RPMI8226 (cell line): ENCODE measurements around the gene CD58.

Experiments
- DNase-seq: peaks from one replicate; pipeline ENCODE4 v3.0.0-alpha.2; 2015

Gene CD58

DNA sequence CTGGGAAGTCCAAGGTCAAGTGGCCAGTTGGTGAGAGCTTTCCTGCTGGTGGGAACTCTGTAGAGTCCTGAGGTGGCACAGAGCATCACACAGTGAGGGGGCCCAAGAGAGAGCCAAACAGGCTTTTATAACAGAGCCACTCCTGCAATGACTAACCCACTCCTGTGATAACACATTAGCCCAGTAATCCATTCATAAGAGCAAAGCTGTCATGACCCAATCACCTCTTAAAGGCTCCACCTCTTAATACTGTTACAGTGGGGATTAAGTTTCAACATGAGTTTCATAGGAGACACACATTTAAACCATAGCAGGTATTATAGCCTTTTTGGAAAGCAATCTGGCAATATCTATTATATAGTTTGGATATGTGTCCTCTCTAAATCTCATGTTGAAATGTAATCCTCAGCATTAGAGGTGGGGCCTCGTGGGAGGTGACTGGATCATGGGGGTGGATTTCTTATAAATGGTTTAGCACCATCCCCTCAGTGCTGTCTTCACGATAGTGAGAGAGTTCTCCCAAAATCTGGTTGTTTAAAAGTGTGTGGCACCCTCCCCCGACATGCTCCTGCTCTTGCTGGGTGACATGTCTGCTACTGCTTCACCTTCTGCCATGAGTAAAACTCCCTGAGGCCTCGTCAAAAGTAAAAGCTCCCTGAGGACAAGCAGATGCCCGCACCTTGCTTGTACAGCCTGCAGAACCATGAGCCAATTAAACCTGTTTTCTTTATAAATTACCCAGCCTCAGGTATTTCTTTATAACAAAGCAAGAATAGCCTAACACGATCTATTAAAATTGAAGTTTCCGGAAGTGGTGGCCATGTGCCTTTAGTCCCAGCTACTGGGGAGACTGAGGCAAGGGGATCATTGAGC is 64.5 kb downstream of the CD58 start:
- no peak for DNase-seq

DNA sequence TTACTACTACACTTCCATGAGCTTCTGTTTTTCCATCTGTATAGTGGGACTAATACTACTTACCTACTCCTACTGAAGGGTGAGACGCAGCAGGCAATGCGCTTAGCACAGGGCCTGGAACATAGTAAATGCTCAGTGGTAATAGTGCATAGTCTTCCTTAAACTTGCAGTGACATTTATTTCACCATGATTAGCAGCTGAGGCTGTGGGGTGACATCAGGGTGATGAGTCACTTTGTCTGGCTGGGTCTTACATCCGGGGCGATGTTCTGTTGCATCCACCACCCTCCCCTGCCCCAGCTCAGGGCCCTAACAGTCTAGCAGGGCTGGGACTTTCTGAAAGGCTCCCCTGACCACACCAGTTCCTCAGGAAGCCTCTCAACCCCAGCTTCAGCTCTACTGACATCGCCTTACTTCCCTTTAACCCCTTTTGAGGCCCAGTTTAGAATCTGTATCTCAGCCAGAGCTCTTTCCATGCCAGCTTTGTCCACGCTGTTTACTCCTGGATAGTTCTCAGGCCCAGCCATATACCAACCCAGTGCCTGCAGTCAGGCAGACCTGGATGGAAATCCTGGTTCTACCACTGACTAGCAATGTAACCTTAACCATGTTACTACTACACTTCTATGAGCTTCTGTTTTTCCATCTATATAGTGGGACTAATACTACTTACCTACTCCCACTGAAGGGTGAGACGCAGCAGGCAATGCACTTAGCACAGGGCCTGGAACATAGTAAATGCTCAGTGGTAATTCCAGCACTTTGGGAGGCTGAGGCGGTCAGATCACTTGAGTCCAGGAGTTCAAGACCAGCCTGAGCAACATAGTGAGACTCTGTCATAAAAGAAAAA is 66.3 kb downstream of the CD58 start:
- no peak for DNase-seq

DNA sequence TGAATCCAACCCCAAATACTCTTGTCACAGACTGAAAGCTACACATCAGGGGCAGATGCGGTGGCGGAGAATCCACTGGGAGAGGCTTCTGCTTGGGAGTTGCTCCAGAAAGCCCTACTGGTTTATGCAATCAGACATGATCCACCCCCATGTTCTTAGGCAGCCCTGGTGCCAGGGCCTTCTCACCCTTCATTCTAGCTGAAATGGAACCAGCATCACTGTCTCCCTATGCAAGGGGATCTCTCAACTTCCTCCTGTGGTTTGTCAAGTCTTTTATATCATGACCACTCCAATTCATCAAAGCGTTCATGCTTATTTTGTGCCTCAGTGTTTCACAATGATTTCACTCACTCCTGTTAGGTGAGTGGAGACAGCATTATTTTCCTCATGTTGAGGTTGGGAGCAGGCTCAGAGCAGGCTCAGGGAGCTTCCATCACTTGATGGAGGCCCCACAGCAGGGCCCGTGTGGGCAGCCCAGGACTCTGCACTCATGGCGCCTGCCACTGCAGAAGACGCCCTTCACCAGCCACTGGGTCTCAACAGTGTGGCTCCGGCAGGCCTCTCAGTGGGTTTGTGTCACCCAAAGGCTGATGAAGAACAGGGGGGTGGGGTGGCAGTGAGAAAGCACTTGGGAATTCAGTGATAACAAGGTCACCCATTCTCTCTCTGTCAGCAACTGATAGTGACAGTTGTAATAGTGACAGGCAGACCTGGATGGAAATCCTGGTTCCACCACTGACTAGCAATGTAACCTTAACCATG is 67.1 kb downstream of the CD58 start:
- DNase-seq, result no peak

DNA sequence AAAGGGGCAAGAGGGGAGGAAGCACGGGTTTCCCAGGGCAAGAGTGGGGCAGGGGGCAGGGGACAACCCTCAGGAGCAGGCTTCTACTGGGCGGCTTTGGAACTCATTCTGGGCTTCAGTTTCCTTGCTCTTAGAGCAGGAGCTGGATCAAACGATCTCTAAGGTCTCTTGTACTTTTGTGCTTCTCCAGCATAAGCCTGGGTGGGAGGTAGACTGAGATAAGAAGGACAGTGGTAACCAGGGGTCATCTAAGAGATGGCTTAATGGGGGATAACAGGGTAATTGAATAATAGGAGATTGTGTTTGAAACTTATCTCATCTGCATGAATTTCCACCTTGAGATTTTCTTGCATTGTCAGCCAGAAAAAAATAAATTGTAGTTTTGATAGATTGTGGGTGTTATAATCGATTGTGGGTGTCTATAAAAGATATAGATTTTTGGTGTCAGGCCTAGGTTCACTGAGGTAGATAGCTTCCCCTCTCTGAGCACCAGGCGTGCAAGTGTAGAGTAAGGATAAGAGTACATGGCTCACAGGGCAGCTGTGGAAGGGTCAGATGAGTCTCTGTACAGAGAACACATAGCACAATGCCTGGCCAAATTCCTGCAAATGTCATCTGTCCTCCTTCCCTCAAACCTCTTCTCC is 68.0 kb downstream of the CD58 start:
- DNase-seq, result no peak

DNA sequence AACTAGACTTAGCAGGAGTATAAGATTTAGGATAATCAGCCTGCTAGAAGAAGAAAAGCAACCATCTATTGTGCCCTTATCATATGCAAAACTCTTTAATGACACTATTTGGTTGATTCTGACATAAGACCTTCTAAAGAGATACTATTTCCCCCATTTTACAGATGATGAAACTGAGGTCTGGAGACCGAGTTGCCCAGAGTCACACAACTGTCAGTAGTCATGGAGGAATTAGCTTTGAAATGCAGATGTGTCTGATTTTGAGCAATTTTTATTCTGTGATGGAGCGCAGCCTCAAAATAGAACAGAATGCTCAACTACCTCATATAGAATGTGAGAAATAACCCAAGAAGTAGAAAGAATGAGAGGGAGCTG is 69.0 kb downstream of the CD58 start:
- DNase-seq, result no peak

DNA sequence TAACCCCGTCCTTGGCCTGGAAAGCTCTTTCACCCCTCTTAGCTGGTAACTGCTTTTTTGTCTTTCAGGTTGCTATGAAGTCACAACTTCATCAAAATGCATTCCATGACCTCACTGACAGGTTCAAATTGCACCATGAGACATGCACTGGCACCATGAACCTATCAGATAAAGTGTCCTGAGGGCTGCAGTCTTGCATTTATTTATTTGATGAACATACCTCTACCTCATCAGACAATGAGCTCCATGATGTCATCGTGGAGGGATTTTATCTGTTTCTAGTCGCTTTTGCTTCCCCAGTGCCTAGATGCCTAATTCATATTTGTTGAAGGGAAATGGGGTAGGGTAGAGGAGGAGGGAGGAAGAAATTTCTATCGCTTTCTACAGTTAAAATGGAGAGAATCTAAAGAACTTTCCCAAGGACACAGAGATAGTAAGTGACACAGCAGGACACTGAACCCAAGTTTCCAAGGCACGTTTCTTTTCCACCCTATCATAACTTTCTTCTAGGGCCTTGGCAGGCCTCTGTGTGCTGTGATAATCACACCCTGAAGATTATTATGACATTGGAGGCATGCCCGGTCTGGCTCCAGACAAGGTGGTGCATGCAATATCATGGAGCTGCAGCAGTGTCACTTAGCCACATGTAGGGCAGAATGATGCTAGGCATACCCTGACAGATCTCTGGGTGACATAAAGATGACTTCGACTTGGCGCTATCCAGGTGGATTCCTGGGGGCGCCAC is 69.5 kb downstream of the CD58 start:
- DNase-seq, result no peak

DNA sequence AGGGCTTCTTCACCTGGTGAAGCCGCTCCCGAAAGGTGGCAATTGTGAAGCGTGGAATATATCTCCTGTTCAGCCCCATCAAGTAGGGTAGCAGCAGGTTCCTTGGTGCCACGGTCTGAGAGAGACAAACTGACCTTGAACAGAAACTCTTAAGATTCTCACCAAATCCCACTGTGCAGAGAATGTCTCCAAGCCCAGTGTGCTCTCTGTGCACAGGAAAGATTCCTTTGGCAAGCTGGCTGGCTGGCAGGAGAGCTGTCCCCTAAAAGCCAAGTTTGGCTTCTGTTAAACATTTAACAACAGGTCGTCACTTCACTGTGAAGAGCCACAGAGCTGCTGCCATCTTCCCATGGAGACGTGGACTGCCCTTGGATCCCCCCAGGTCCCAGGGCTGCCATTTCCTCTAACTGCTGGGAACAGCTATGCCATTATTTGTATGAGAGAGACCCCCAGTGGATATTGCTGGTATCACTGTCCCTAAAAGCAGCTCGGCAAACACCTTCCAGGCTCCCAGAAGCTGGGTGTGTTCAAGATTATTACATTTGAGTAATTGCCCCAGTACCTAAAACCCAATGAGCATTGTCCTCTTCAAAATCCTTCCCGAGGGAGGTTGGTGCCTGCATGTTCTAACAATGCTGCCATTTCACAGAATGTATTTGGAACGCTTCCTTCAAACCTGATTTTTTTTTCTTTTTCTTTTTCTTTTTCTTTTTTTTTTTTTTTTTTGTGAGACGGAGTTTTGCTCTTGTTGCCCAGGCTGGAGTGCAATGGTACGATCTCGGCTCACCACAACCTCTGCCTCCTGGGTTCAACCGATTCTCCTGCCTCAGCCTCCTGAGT is 71.8 kb downstream of the CD58 start:
- peak; percentile 36 for DNase-seq

DNA sequence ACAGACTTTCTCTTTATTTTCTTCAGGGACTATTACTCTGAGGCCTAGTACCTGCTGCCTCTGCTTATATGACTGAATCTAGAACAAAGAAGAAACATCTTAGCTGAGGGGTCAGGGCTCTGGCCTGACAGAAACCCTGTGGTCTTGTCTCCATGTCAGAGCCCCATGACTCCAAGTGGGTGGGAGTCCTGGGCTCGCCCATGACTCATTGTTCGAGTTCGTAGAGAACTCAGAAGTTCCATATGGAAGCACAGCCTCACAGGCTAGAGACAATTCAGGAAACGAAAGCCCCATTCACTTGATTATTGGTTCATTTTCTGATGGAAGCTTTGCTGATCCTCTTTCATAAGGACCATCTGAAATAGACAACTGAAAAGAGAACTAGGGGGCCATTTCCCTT is 73.2 kb downstream of the CD58 start:
- no peak for DNase-seq

DNA sequence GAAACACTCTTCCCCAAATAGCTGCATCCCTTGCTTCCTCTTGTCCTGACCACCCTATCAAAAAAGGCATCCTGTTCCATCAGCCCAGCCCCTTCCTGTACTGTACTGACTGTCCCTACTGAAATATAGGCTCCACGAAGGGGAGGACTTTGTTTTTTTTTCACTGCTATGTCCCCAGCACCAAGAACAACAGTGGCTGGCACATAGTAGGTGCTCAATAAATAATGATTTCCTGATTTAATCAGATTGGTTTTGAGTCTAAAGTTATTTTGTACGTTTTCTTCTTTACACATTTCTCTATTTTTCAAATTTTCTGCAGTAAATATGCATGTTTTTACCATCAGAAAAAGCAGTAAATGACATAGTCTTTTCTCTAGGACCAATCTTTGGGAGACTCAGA is 73.9 kb downstream of the CD58 start:
- DNase-seq, result no peak

DNA sequence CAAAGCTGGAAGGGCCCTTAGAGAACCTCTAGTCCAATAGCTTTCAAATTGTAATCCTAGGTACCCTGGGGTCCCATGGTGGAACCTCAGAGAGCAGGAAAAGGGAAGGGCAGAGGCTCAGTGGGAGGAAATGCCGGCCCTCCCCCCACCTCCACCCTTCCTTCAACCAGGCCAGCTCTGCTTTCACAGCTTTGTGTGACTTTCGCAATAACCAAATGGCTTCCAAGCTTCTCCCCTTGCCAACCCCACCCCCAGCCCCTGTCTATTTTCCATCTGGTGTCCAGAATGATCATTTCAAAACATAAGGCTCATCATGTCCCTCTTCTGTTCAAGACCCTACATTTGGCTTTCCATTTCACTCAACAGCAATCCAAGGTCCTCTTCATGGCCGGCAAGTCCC is 74.4 kb downstream of the CD58 start:
- DNase-seq, result no peak

DNA sequence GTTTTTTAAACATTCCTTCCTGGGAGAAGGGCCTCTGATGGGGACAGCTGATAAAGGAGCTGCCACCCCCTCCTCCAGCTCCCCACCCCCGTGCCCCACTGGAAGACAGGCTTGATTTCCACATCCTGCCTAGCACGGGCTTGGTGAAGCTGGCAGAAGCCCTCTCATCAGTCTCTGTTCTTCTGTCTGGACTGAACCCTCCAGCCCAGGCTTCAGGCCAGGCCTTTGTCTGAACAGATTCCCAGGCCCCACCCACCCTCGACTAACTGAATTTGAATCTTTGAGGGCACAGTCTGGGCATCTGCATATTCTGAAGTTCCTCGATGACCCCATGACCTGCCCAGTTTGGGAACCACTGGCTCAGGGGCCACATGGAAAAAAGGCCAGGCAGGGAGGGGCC is 75.3 kb downstream of the CD58 start:
- no peak for DNase-seq

DNA sequence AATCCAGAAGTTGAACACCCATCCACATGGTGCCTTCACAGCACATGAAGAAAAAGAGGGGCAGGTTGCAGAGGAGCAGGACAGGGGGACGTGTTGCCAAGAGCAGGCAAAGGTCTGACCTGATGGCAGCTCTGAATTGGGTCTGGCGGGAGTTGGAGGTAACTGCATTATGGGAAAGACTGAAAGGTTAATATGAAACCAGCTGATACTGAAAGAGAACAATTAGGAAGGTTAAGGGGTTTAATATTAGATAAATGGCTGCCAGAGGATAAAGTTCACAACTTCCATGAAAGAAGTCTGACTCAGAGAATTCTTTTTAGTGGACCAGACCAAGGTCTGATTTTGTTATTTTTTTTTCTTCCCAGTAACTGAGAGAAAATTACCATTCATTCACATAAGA is 76.1 kb downstream of the CD58 start:
- no peak for DNase-seq

DNA sequence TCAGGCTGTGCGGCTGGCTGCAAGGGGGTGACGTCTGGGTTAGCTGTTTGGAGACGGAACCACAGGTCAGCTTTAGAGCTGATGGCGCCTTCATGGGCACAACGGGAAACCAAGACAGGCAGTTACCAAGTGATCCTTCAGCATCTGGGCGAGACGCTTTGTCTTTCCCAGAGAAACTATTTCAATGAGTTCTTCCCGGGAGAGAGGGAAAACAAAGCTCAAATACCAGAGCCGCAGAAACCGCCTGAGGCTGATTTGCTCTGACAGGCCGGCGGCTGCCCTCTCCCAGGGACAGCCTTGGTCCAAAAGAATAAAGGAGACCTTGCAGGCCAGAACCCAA is 76.5 kb downstream of the CD58 start:
- DNase-seq, result no peak

DNA sequence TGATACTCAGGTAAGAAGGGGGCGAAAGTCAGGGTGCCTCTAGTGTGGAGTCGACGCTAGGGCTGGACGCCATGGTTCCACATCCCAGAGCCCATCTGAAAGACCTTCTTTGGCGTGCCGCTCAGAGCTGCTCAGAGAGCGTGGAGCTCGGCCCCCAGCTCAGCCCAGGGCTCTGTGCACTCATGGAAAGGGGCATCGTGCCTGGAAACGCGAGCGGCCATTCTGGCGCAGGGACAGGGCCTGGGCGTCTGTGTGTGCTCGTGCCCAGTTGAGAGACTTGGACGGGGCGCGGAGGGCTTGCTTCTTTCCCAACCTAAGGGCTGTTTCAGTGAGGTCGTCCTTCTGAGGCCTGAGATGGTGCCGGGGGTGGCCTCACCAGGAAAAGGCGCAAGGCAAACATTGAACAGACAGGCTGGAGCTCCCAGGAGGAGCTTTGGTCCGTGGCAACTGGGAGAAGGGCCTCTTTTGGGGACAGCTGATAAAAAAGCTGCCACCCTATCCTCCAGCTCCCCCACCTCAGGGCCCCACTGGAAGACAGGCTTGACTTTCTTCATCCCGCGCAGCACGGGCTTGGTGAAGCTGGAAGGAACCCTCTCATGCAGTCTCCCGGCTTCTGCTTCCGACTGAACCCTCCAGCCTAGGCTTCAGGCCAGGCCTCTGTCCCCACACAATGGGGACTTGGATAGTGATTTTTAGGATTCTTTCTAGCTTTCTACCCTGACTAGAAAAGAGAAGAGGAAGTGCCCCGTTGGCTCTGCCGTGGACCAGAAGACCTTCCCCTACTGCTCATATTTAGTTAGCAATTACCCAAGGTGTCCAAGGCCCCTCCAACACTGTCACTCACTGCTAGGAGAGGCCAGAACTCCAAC is 77.1 kb downstream of the CD58 start:
- no peak for DNase-seq

DNA sequence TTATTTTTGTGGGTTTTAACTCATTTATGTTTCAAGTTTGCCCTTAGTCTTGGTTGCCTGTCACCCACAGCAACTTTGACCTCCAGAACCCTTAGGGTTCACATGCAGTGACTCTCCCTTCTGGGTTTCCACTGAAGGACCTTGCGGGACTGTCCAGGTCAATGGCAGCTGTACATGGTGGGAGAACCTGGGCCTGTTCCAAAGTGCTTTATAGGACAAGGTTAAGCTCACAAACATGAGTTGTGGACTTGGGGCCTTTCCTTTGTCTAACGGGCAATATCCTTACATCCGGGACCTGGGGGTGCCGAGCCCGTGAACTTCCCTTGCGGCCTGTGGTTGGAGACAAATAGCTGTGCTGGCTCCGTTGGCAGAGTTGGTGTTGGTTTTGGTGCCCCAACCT is 77.8 kb downstream of the CD58 start:
- DNase-seq, result no peak

DNA sequence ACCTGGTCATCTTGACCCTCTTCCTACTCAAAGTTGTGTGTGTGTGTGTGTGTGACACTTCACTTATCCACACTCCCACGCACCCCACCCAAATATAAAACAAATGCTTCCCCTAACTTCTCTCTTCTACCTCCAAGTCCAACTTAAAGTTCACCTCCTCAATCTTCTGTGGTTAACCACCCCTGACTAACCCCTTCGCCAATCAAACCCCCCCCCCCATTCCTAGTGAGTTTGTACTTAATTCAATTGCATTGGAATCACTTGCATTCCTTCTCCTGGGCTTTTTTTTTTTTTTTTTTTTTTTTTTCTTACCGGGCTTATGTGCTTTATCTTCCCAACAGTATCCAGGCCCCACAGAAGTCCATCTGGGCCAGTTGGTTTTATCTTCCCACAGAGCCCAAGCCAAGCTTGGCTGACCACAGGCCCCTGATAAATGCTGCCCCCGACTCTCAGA is 78.4 kb downstream of the CD58 start:
- DNase-seq, result no peak

DNA sequence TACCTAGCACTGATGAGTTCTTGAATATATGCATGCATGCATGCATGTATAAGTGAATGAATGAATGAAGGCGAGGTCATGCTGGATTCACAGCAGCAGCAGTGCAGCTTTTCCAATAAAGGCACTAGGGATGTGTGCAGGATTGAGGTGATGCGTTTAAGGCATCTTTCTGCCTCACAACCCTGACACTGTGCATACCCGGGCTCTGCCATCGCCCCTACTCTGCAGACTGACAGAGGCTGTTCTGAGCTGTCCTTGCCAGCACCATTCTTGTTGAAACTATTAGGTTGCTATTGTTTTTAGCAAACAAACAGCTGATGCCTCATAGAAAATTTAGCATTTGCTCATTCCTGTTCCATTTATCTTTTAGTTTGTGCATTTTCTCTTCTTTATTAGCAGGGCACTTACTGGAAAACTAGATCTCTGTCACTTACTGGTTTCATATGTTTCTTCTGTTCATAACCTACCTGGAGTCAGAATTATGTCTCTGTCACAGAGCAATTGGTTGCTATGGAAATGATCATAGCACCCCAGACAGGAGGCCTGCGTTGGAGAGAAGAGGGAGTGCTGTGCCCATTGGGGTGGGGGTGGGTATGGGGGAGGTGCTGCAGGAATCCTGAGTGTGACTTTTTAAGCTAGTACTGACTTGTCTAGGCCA is 79.0 kb downstream of the CD58 start:
- DNase-seq, result no peak

DNA sequence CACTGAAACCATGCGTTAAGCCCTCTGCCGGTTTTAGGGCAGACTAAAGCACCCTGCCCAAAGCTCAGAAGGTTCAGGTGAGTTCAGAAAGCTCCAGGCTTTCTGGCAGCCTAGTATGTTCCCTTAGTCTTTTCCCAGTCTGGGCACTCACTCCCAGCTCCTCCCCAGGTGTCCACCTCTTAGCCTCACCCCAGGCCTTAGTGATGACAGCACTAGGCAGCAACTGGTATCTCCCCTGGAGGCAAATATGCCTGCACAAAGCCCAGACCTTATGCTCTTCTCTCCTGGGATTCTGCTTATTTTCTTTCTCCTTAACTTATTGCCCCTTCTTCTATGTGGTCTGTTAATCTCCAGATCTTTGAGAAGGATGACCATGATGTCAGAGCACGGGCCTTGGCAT is 80.2 kb downstream of the CD58 start:
- DNase-seq, result no peak

DNA sequence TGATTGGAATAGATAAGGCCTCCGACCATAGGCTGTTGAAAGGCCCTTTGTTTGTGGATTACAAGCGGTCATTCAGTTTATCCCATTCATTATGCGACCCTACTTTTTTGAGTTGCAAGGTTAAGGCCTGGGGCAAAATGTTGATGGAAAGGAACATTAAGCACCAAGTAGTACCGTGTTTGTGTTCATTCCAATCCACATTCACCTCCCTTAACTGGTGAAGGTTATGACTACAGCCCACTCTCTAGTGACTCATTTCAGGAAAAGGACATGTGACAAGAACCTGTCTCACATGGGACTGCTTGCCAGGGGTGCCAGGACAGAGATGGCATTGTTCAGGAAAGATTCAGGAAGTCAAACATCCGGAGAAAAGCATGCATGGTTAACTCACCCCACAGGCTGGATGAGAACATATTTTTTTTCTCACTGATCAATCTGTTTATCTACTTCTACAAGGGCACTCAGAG is 81.6 kb downstream of the CD58 start:
- no peak for DNase-seq

DNA sequence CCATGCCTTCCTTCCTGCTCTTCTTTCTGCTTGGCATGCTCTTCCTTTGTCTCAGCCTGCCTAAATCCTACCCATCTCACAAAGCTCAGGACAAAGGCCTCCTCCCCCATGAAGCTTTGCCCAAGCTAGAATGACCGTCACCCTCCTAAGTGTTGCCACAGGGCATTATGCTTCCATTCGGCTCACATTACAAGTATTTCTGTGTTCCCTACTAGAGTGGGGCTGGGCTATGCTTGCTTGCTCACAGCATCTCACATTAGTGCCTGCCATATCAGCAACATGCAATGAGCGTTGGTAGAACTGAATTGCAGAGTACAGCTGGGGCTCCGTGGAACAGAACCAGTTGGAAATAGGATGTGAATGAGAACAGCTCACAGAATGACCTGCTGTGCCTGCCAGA is 82.8 kb downstream of the CD58 start:
- no peak for DNase-seq
